ENCODE data around the gene KIAA1217. TPM values are rescaled to one million over a fixed set of nuclear protein-coding genes. Genes with fewer than 3 reads are reported as not detected.

KIAA1217 gene
- total RNA-seq, 1 experiment from 2014 or later, result 171 TPM

DNA sequence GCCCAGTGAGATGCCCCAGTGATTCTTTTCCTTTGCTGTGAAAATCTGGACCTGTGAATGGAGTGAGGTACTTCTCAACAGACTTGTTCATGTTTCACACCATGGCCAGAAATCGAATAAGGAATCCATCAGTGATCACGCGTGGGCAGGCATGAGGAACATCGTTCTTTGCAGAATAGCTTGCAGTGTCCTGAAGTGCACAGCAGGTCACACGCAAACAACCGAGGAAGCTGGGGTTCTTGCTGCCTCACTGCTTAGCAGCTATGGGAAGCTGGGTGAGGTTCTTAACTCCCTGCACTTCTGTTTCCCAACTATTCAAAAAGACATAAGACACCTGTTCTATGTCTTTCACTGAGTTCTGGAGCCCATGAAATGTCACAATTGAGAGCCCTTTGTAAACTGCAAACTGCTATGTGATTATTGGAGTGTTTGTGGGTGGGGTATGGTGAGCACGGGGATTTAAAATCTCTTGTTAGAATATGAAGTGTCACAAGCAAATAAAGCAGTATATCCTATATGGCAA is 253.4 kb downstream of the KIAA1217 start:
- H3K9me3 ChIP-seq, result no peaks in the 10 kb centered on the region
- Mint-ChIP-seq H3K36me3 (ENCODE audit: insufficient read depth, unreplicated experiment) (peaks cover 83% of the 10 kb centered on the region), H3K27me3 (ENCODE audit: insufficient read depth, unreplicated experiment) (no peaks in the 10 kb centered on the region), H3K4me1 (ENCODE audit: low read depth, unreplicated experiment) (peaks cover 54% of the 10 kb centered on the region), H3K27ac (ENCODE audit: unreplicated experiment) (peak overlapping the region; percentile 8), H3K4me3 (ENCODE audit: unreplicated experiment) (no peak overlapping the region), H3K9me3 (ENCODE audit: unreplicated experiment) (no peaks in the 10 kb centered on the region)
- peaks cover 45% of the 10 kb centered on the region for H3K4me1 ChIP-seq
- H3K36me3 ChIP-seq (ENCODE audit: control insufficient read depth, insufficient read depth, low read length), result peaks cover 4% of the 10 kb centered on the region
- H3K4me3 ChIP-seq (ENCODE audit: low read depth, low read length), result no peak overlapping the region
- POLR2A ChIA-PET, result no interaction called here
- intact Hi-C loops (cut with micrococcal nuclease; ENCODE audit: unreplicated experiment), result loop anchor here (10.0 kb wide), 1 partner anchor 48 kb away; no protein-coding TSS in a partner anchor
- H3K27me3 ChIP-seq (replicated peaks; ENCODE audit: control insufficient read depth, insufficient read depth, low read length), result no peaks in the 10 kb centered on the region
- TF ChIP-seq, protein P1, sequence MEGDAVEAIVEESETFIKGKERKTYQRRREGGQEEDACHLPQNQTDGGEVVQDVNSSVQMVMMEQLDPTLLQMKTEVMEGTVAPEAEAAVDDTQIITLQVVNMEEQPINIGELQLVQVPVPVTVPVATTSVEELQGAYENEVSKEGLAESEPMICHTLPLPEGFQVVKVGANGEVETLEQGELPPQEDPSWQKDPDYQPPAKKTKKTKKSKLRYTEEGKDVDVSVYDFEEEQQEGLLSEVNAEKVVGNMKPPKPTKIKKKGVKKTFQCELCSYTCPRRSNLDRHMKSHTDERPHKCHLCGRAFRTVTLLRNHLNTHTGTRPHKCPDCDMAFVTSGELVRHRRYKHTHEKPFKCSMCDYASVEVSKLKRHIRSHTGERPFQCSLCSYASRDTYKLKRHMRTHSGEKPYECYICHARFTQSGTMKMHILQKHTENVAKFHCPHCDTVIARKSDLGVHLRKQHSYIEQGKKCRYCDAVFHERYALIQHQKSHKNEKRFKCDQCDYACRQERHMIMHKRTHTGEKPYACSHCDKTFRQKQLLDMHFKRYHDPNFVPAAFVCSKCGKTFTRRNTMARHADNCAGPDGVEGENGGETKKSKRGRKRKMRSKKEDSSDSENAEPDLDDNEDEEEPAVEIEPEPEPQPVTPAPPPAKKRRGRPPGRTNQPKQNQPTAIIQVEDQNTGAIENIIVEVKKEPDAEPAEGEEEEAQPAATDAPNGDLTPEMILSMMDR (IDR thresholded peaks at IDR 0.05; ENCODE audit: insufficient read depth in 1 of 2, low read depth in 1 of 2, low read length in 1 of 2, severe bottlenecking in 1 of 2, unreplicated experiment in 1 of 2), result no peak
- no TSS peak for BruUV-seq (replicated peaks)
- CTCF ChIA-PET, result no interaction called here
- DNase-seq, result no peak

DNA sequence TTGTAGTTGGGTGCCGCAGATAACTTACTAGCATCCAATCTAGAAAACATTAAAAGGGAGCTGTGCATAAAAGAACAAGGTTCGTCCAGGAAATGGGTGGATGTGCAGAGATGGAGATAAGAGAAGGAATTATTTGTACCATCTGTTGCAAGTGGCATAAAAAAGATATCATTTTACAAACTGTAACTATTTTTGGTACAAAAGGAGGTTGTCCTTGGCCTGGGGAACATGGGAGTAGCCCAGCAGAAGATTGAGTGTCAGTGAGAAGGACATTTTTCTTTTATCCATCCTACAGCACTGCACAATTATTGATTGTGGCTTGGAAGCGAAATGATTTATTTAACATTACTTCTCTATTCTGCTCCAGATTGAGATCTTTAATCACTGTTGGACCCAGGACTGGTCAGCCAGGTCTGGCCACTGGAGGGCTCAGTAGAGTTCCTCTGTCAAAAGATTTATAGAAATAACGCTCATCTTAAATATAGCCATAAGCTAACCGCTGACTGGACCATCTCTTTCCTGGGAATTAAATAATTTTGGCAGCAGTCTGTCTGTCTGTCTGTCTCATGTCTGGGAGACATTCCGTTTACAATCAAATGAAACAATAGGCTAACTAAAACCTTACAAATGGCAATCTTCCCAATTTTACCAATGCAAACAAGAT is 254.1 kb downstream of the KIAA1217 start:
- intact Hi-C loops (cut with micrococcal nuclease; ENCODE audit: unreplicated experiment), result loop anchor here (10.0 kb wide), 1 partner anchor 48 kb away; no protein-coding TSS in a partner anchor
- peaks cover 42% of the 10 kb centered on the region for H3K4me1 ChIP-seq
- BruUV-seq (replicated peaks), result no TSS peak
- Mint-ChIP-seq H3K4me1 (ENCODE audit: low read depth, unreplicated experiment) (peaks cover 54% of the 10 kb centered on the region), H3K9me3 (ENCODE audit: unreplicated experiment) (no peaks in the 10 kb centered on the region), H3K36me3 (ENCODE audit: insufficient read depth, unreplicated experiment) (peaks cover 83% of the 10 kb centered on the region), H3K27me3 (ENCODE audit: insufficient read depth, unreplicated experiment) (no peaks in the 10 kb centered on the region), H3K4me3 (ENCODE audit: unreplicated experiment) (no peak overlapping the region), H3K27ac (ENCODE audit: unreplicated experiment) (peak overlapping the region; percentile 71)
- H3K36me3 ChIP-seq (ENCODE audit: control insufficient read depth, insufficient read depth, low read length), result peaks cover 4% of the 10 kb centered on the region
- ChIA-PET POLR2A (no interaction called here), CTCF (no interaction called here)
- H3K4me3 ChIP-seq (ENCODE audit: low read depth, low read length), result no peak overlapping the region
- no peak for DNase-seq
- TF ChIP-seq, protein P1 (IDR thresholded peaks at IDR 0.05; ENCODE audit: insufficient read depth in 1 of 2, low read depth in 1 of 2, low read length in 1 of 2, severe bottlenecking in 1 of 2, unreplicated experiment in 1 of 2), result peak in 1 of 2 experiments; percentile 39
- H3K27me3 ChIP-seq (replicated peaks; ENCODE audit: control insufficient read depth, insufficient read depth, low read length), result no peaks in the 10 kb centered on the region
- H3K9me3 ChIP-seq, result no peaks in the 10 kb centered on the region

DNA sequence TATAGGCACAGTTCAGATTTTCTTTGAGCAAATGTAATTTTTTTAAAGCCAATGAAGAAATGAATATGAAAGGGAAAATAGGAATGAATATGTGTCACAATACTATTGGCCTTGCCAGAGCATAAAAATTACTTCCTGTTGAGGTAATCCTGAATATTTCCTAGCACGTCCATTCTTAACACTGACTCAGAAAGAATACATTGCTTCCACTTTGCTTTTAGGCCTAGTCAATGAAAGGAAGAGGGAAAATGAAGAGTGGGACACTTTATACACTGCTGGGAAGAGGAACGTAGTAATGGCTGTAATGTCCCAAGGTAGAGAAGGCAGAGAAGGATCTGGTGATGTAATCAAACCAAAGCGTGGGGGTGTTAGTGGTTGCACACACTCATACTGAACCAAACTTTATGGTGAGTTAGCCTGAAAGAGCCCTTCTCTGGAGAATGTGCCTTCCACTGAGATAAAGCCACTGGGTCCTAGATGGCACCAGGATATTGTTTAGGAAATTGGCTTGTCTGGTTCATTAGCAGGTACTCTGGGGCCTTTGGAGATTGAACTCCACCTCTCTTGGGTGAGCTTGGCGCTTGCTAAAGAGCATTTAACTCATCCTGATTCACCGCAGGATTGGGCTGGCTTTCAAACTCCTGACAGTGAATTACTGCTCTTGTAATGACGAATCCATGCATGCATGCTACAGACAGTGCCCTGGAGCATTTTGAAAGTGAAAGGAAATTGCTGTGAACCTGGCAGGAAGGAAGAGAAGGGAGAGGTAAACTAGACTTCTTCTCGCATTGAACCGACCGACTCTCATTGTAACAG is 254.9 kb downstream of the KIAA1217 start:
- no peak overlapping the region for H3K4me3 ChIP-seq (ENCODE audit: low read depth, low read length)
- H3K27ac Mint-ChIP-seq (ENCODE audit: unreplicated experiment), result peak overlapping the region; percentile 71
- TF ChIP-seq, protein P1 (IDR thresholded peaks at IDR 0.05; ENCODE audit: insufficient read depth in 1 of 2, low read depth in 1 of 2, low read length in 1 of 2, severe bottlenecking in 1 of 2, unreplicated experiment in 1 of 2), result no peak
- ChIA-PET CTCF (no interaction called here), POLR2A (no interaction called here)
- no peaks in the 10 kb centered on the region for H3K9me3 ChIP-seq
- peaks cover 4% of the 10 kb centered on the region for H3K36me3 ChIP-seq (ENCODE audit: control insufficient read depth, insufficient read depth, low read length)
- intact Hi-C loops (cut with micrococcal nuclease; ENCODE audit: unreplicated experiment), result loop anchor here (10.0 kb wide), 1 partner anchor 49 kb away; no protein-coding TSS in a partner anchor
- BruUV-seq (replicated peaks), result no TSS peak
- H3K36me3 Mint-ChIP-seq (ENCODE audit: insufficient read depth, unreplicated experiment), result peaks cover 81% of the 10 kb centered on the region
- no peaks in the 10 kb centered on the region for H3K9me3 Mint-ChIP-seq (ENCODE audit: unreplicated experiment)
- H3K27me3 Mint-ChIP-seq (ENCODE audit: insufficient read depth, unreplicated experiment), result no peaks in the 10 kb centered on the region
- peak in 1 of 2 experiments; percentile 48 for DNase-seq
- H3K4me1 ChIP-seq, result peaks cover 34% of the 10 kb centered on the region
- H3K27me3 ChIP-seq (replicated peaks; ENCODE audit: control insufficient read depth, insufficient read depth, low read length), result no peaks in the 10 kb centered on the region
- peaks cover 53% of the 10 kb centered on the region for H3K4me1 Mint-ChIP-seq (ENCODE audit: low read depth, unreplicated experiment)
- peak overlapping the region; percentile 73 for H3K4me3 Mint-ChIP-seq (ENCODE audit: unreplicated experiment)

Data from Caco-2 (cell line).